K562 (cell line): Measurements from ENCODE around the gene STIM1. TPM values are rescaled to one million over a fixed set of nuclear protein-coding genes. Genes with fewer than 3 reads are reported as not detected.

Experiments used
- ATF6 ChIP-seq: sonication (generic); formaldehyde crosslinking; IDR thresholded peaks from 2 replicates; pipeline ENCODE4 v1.4.0; 2020; ENCODE audit warnings: mild to moderate bottlenecking, missing genetic modification reagents
- JUN ChIP-seq, 2 experiments: sonication (generic) in 1 of 2; formaldehyde crosslinking in 1 of 2; IDR thresholded peaks; 2 replicates each; pipeline versions ENCODE4 v1.6.1 to v1.8.0; 2012 to 2022; ENCODE audit warnings: borderline replicate concordance in 2 of 2, mild to moderate bottlenecking in 2 of 2, improper control_type of control experiment in 1 of 2, low read depth in 1 of 2, low read length in 1 of 2, missing genetic modification reagents in 1 of 2
- RNF2 ChIP-seq: sonication (generic); IDR thresholded peaks from 2 replicates; pipeline ENCODE4 v1.6.1; 2016
- ZKSCAN1 ChIP-seq: fragments of 150-350 bp; IDR thresholded peaks from 2 replicates; pipeline ENCODE4 v1.6.1; 2016; ENCODE audit warnings: low read depth, low read length
- polyA plus RNA-seq, 8 experiments: library from polyadenylated mRNA; depleted of rRNA in 4 of 8; stranded (reverse) in 5 of 8; unstranded in 3 of 8; fragments of >200 nt; fragmentation: Nextera tagmentation in 2 of 8; fragmentation: Illumina TruSeq in 1 of 8; extraction: Ambion mirVana in 2 of 8; extraction: Trizol in 1 of 8; gene quantifications; 2 replicates each; pipeline versions ENCODE4 v1.2.1 to v1.2.3, GENCODE V29; 2011 to 2014; ENCODE audit warnings: inconsistent platforms in 1 of 8, missing spikeins in 1 of 8
- total RNA-seq, 7 experiments: library from RNA; depleted of rRNA in 6 of 7; stranded (reverse); fragments of >200 nt in 6 of 7; fragmentation: Illumina TruSeq in 2 of 7; extraction: Trizol in 2 of 7; gene quantifications; 2 replicates each; pipeline versions ENCODE4 v1.2.1 to v1.2.3, GENCODE V29; 2011 to 2021; ENCODE audit warnings: low replicate concordance in 1 of 7
- TF ChIP-seq, protein P1 (sequence below), 2 experiments: fragments of 450-650 bp in 1 of 2; sonication (generic) in 1 of 2; formaldehyde crosslinking in 1 of 2; IDR thresholded peaks; 2 replicates each; pipeline versions ENCODE4 v1.7.1 to v1.9.0; 2016 to 2022; ENCODE audit warnings: inconsistent platforms in 1 of 2, mild to moderate bottlenecking in 1 of 2, missing genetic modification reagents in 1 of 2
- TF ChIP-seq, protein P2 (sequence below): fragments of 450-650 bp; IDR thresholded peaks from 2 replicates; pipeline ENCODE4 v1.6.1; 2017; ENCODE audit warnings: mild to moderate bottlenecking, moderate library complexity
- TF ChIP-seq, protein P3 (sequence below): sonication (generic); formaldehyde crosslinking; IDR thresholded peaks from 2 replicates; pipeline ENCODE4 v1.8.0; 2022; ENCODE audit warnings: mild to moderate bottlenecking, missing genetic modification reagents

Gene STIM1
- total and polyA plus RNA-seq, 9 of the 15 experiments (the other 6 are each of a cell fraction or from before 2014, with no cell fraction given), result 7.7 to 50.5 (median 22.5) TPM

DNA sequence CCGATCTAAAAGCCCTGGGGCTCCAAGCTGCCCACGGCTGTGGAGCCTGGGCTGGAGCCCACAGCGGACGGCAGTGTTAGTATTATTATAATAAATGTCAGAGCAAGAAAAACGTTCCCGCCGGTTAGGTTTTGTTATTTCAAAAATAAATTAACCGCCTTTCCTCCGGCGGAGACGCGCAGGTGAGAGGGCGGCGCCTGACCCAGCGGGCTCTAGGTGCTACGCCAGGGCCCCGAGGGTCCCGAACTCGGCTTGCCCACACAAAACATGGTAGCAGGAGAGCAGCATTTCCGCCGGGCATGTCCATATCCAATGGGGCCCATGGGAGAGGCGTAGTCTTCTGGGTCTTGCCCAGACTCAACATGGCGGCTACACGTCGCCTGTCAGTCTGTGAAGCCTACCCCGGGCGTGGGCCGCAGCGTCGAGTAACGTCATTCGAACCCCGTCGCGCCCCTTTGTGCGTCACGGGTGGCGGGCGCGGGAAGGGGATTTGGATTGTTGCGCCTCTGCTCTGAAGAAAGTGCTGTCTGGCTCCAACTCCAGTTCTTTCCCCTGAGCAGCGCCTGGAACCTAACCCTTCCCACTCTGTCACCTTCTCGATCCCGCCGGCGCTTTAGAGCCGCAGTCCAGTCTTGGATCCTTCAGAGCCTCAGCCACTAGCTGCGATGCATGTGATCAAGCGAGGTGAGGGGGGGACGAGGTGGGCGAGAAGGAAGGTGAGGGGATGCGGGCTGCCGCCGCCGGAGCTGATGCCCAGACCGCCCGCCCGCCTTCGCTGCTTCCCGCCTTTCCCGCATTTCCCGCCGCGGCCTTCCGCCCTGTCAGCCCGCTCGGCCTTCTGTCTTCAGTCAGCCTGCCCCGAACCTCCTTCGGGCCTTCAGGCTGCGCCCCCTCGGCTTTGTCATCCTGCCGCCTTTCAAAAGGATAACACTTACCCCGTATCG is 239.2 kb downstream of the STIM1 start, which contains the start of gene RRM1 (continued):
- TF ChIP-seq ATF6 (CRISPR knock-in tag), result peak; percentile 27; the same call in 1 of the 2 replicates
- TF ChIP-seq, protein P1, sequence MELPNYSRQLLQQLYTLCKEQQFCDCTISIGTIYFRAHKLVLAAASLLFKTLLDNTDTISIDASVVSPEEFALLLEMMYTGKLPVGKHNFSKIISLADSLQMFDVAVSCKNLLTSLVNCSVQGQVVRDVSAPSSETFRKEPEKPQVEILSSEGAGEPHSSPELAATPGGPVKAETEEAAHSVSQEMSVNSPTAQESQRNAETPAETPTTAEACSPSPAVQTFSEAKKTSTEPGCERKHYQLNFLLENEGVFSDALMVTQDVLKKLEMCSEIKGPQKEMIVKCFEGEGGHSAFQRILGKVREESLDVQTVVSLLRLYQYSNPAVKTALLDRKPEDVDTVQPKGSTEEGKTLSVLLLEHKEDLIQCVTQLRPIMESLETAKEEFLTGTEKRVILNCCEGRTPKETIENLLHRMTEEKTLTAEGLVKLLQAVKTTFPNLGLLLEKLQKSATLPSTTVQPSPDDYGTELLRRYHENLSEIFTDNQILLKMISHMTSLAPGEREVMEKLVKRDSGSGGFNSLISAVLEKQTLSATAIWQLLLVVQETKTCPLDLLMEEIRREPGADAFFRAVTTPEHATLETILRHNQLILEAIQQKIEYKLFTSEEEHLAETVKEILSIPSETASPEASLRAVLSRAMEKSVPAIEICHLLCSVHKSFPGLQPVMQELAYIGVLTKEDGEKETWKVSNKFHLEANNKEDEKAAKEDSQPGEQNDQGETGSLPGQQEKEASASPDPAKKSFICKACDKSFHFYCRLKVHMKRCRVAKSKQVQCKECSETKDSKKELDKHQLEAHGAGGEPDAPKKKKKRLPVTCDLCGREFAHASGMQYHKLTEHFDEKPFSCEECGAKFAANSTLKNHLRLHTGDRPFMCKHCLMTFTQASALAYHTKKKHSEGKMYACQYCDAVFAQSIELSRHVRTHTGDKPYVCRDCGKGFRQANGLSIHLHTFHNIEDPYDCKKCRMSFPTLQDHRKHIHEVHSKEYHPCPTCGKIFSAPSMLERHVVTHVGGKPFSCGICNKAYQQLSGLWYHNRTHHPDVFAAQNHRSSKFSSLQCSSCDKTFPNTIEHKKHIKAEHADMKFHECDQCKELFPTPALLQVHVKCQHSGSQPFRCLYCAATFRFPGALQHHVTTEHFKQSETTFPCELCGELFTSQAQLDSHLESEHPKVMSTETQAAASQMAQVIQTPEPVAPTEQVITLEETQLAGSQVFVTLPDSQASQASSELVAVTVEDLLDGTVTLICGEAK (IDR thresholded peaks at IDR 0.05), result peak; percentile 72
- TF ChIP-seq, protein P1 (CRISPR knock-in tag; IDR thresholded peaks at IDR 0.05), result no peak
- TF ChIP-seq JUN (IDR thresholded peaks at IDR 0.05; ENCODE audit: borderline replicate concordance, low read depth, low read length), result peak; percentile 69
- peak; percentile 80; the same call in 1 of the 2 replicates for TF ChIP-seq JUN (CRISPR knock-in tag; IDR thresholded peaks at IDR 0.05; ENCODE audit: borderline replicate concordance)
- TF ChIP-seq, protein P2, sequence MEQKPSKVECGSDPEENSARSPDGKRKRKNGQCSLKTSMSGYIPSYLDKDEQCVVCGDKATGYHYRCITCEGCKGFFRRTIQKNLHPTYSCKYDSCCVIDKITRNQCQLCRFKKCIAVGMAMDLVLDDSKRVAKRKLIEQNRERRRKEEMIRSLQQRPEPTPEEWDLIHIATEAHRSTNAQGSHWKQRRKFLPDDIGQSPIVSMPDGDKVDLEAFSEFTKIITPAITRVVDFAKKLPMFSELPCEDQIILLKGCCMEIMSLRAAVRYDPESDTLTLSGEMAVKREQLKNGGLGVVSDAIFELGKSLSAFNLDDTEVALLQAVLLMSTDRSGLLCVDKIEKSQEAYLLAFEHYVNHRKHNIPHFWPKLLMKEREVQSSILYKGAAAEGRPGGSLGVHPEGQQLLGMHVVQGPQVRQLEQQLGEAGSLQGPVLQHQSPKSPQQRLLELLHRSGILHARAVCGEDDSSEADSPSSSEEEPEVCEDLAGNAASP, result no peak
- TF ChIP-seq ZKSCAN1, result peak; percentile 78; the same call in 1 of the 2 replicates
- no peak for TF ChIP-seq RNF2
- TF ChIP-seq, protein P3, sequence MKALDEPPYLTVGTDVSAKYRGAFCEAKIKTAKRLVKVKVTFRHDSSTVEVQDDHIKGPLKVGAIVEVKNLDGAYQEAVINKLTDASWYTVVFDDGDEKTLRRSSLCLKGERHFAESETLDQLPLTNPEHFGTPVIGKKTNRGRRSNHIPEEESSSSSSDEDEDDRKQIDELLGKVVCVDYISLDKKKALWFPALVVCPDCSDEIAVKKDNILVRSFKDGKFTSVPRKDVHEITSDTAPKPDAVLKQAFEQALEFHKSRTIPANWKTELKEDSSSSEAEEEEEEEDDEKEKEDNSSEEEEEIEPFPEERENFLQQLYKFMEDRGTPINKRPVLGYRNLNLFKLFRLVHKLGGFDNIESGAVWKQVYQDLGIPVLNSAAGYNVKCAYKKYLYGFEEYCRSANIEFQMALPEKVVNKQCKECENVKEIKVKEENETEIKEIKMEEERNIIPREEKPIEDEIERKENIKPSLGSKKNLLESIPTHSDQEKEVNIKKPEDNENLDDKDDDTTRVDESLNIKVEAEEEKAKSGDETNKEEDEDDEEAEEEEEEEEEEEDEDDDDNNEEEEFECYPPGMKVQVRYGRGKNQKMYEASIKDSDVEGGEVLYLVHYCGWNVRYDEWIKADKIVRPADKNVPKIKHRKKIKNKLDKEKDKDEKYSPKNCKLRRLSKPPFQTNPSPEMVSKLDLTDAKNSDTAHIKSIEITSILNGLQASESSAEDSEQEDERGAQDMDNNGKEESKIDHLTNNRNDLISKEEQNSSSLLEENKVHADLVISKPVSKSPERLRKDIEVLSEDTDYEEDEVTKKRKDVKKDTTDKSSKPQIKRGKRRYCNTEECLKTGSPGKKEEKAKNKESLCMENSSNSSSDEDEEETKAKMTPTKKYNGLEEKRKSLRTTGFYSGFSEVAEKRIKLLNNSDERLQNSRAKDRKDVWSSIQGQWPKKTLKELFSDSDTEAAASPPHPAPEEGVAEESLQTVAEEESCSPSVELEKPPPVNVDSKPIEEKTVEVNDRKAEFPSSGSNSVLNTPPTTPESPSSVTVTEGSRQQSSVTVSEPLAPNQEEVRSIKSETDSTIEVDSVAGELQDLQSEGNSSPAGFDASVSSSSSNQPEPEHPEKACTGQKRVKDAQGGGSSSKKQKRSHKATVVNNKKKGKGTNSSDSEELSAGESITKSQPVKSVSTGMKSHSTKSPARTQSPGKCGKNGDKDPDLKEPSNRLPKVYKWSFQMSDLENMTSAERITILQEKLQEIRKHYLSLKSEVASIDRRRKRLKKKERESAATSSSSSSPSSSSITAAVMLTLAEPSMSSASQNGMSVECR (CRISPR knock-in tag), result peak; percentile 94
